IMR-90 (cell line): ENCODE measurements around the gene KIF18A. TPM values are rescaled to one million over a fixed set of nuclear protein-coding genes. Genes with fewer than 3 reads are reported as not detected.

Experiments
- ATAC-seq: fragments of 200-7000 bp; cut with Tn5 transposase; 2 replicates; pipeline ENCODE4 v1.9.1; 2020; ENCODE audit warnings: low read depth, mild to moderate bottlenecking, moderate library complexity
- BruUV-seq: library from RNA; stranded (reverse); fragments of 400-500 nt; replicated peaks from 2 replicates; lab custom pipeline; 2021; lab: Mats Ljungman, UMichigan
- CTCF ChIA-PET: fragments of 300-600 bp; formaldehyde crosslinking; extraction: SDS; loops from one replicate; lab custom pipeline; 2021; ENCODE audit warnings: antibody characterized with exemption; lab: Yijun Ruan, JAX
- POLR2A ChIA-PET: fragments of 300-600 bp; sonication (Branson Sonifier 250); formaldehyde crosslinking; loops from one replicate; lab custom pipeline; 2022; ENCODE audit warnings: antibody characterized with exemption; ENCODE audit not compliant: unreplicated experiment; lab: Charles Lee
- DNase-seq: peaks from one replicate; pipeline ENCODE4 v3.0.0; 2013
- H2AFZ ChIP-seq: replicated peaks from 2 replicates; pipeline ENCODE3; 2013; ENCODE audit warnings: low read length, mild to moderate bottlenecking; ENCODE audit not compliant: poor library complexity
- H2AK5ac ChIP-seq: 2 replicates; pipeline ENCODE4 v1.6.1; 2013; ENCODE audit warnings: low read depth, low read length, inconsistent platforms
- H2AK9ac ChIP-seq: replicated peaks from 2 replicates; pipeline ENCODE3; 2013; ENCODE audit warnings: mild to moderate bottlenecking, low read depth, low read length, moderate library complexity; ENCODE audit not compliant: poor library complexity
- H2BK120ac ChIP-seq: 2 replicates; pipeline ENCODE4 v1.6.1; 2013; ENCODE audit warnings: low read depth, low read length, inconsistent platforms
- H2BK15ac ChIP-seq: 3 replicates; pipeline ENCODE4 v1.6.1; 2013; ENCODE audit warnings: low read depth, low read length, inconsistent platforms
- H2BK20ac ChIP-seq: 2 replicates; pipeline ENCODE4 v1.6.1; 2013; ENCODE audit warnings: low read depth, mild to moderate bottlenecking, inconsistent platforms, low read length, moderate library complexity
- H2BK5ac ChIP-seq: 2 replicates; pipeline ENCODE4 v1.6.1; 2013; ENCODE audit warnings: mild to moderate bottlenecking, low read depth, low read length, inconsistent platforms; ENCODE audit not compliant: poor library complexity, severe bottlenecking
- H3K14ac ChIP-seq: replicated peaks from 2 replicates; pipeline ENCODE4 v1.6.1; 2013; ENCODE audit warnings: low read depth, low read length, inconsistent platforms
- H3K18ac ChIP-seq: 2 replicates; pipeline ENCODE4 v1.6.1; 2013; ENCODE audit warnings: low read depth, low read length, control low read depth
- H3K23ac ChIP-seq: 2 replicates; pipeline ENCODE4 v1.6.1; 2013; ENCODE audit warnings: low read depth, low read length, inconsistent platforms
- H3K27ac ChIP-seq: 2 replicates; pipeline ENCODE4 v1.5.1; 2013; ENCODE audit warnings: mild to moderate bottlenecking, control low read depth, low read length; ENCODE audit not compliant: insufficient read depth
- H3K27me3 ChIP-seq: 2 replicates; pipeline ENCODE4 v1.6.1; 2013; ENCODE audit warnings: low read length; ENCODE audit not compliant: control insufficient read depth, insufficient read depth
- H3K36me3 ChIP-seq: 2 replicates; pipeline ENCODE4 v1.6.1; 2013; ENCODE audit warnings: low read length, mixed read lengths; ENCODE audit not compliant: control insufficient read depth, insufficient read depth
- H3K4ac ChIP-seq: 2 replicates; pipeline ENCODE4 v1.6.1; 2013; ENCODE audit warnings: low read depth, low read length, inconsistent platforms
- H3K4me1 ChIP-seq: 2 replicates; pipeline ENCODE4 v1.6.1; 2013; ENCODE audit warnings: low read length, mixed read lengths; ENCODE audit not compliant: control insufficient read depth, insufficient read depth
- H3K4me2 ChIP-seq: 2 replicates; pipeline ENCODE4 v1.6.1; 2013; ENCODE audit warnings: low read depth, mild to moderate bottlenecking, control low read depth, low read length, moderate library complexity
- H3K4me3 ChIP-seq: 2 replicates; pipeline ENCODE4 v1.5.1; 2013; ENCODE audit warnings: low read depth, mild to moderate bottlenecking, control low read depth, low read length, moderate library complexity; ENCODE audit not compliant: insufficient read depth
- H3K56ac ChIP-seq: 2 replicates; pipeline ENCODE4 v1.6.1; 2013; ENCODE audit warnings: low read length, inconsistent platforms; ENCODE audit not compliant: insufficient read depth; ENCODE audit errors: extremely low read depth
- H3K79me1 ChIP-seq, 2 experiments: 2 replicates each; pipeline ENCODE4 v1.6.1; 2013; ENCODE audit warnings: low read length in 2 of 2, inconsistent platforms in 1 of 2, low read depth in 1 of 2
- H3K9ac ChIP-seq: 2 replicates; pipeline ENCODE4 v1.6.1; 2013; ENCODE audit warnings: low read depth, low read length, control low read depth
- H3K9me1 ChIP-seq: 2 replicates; pipeline ENCODE4 v1.6.1; 2013; ENCODE audit warnings: low read length, inconsistent platforms; ENCODE audit not compliant: insufficient read depth
- H3K9me3 ChIP-seq: 2 replicates; pipeline ENCODE4 v1.6.1; 2013; ENCODE audit warnings: low read length; ENCODE audit not compliant: control insufficient read depth, insufficient read depth
- H4K20me1 ChIP-seq: 2 replicates; pipeline ENCODE4 v1.6.1; 2013; ENCODE audit warnings: low read length, inconsistent platforms; ENCODE audit not compliant: insufficient read depth
- H4K5ac ChIP-seq: 2 replicates; pipeline ENCODE4 v1.6.1; 2013; ENCODE audit warnings: mild to moderate bottlenecking, low read depth, low read length, control low read depth
- H4K8ac ChIP-seq, 2 experiments: 2 replicates each; pipeline ENCODE4 v1.6.1; 2013; ENCODE audit warnings: low read depth in 2 of 2, low read length in 2 of 2, control low read depth in 1 of 2, inconsistent platforms in 1 of 2
- H4K91ac ChIP-seq: 2 replicates; pipeline ENCODE4 v1.6.1; 2013; ENCODE audit warnings: low read depth, low read length, inconsistent platforms; ENCODE audit not compliant: insufficient read depth
- BHLHE40 ChIP-seq: fragments of 150-350 bp; IDR thresholded peaks from 2 replicates; pipeline ENCODE4 v1.6.1; 2016; ENCODE audit warnings: mild to moderate bottlenecking, low read depth, low read length
- CHD1 ChIP-seq: IDR thresholded peaks from 2 replicates; pipeline ENCODE4 v1.6.1; 2012; ENCODE audit warnings: low read depth, low read length, improper control_type of control experiment
- MAZ ChIP-seq: IDR thresholded peaks from 2 replicates; pipeline ENCODE4 v1.6.1; 2012; ENCODE audit warnings: low read depth, mild to moderate bottlenecking, low read length, improper control_type of control experiment, moderate library complexity, borderline replicate concordance
- RAD21 ChIP-seq: IDR thresholded peaks from 2 replicates; pipeline ENCODE4 v1.6.1; 2012; ENCODE audit warnings: low read length, improper control_type of control experiment
- RCOR1 ChIP-seq: IDR thresholded peaks from 2 replicates; pipeline ENCODE4 v1.6.1; 2012; ENCODE audit warnings: mild to moderate bottlenecking, low read length, improper control_type of control experiment; ENCODE audit not compliant: insufficient replicate concordance
- RFX5 ChIP-seq: IDR thresholded peaks from 2 replicates; pipeline ENCODE4 v1.8.0; 2012; ENCODE audit warnings: low read depth, mild to moderate bottlenecking, low read length, moderate library complexity
- SMC3 ChIP-seq: fragments of 150-350 bp; IDR thresholded peaks from 2 replicates; pipeline ENCODE4 v1.6.1; 2016; ENCODE audit warnings: low read depth, mild to moderate bottlenecking, antibody characterized with exemption, low read length, moderate library complexity
- WGBS, 2 experiments: methylation state at CpG; one replicate each; pipeline versions ENCODE4 v1.1.5 to v1.1.7; 2013; ENCODE audit warnings: missing lambda C conversion rate in 2 of 2; ENCODE audit not compliant: insufficient read length in 1 of 2; ENCODE audit errors: extremely low coverage in 2 of 2; 5-methylcytosine and 5-hydroxymethylcytosine counted together
- dilution Hi-C: fragments of 300-500 bp; cut with HindIII; formaldehyde crosslinking; loops from one replicate; pipeline ENCODE4 v1.14.3; 2018; ENCODE audit warnings: low sequenced_read_pairs; ENCODE audit not compliant: unreplicated experiment
- in situ Hi-C: fragments of 300-500 bp; cut with MboI; formaldehyde crosslinking; loops from 3 replicates; pipeline ENCODE4 v1.14.3; 2019; ENCODE audit warnings: low sequenced_read_pairs, inconsistent platforms, mixed read lengths
- intact Hi-C: fragments of 100-400 bp; cut with micrococcal nuclease; formaldehyde crosslinking; loops from 2 replicates; pipeline ENCODE4 v1.10.0; 2022
- polyA plus RNA-seq, 3 experiments: library from polyadenylated mRNA; depleted of rRNA; stranded (reverse); fragments of >200 nt; gene quantifications; 2 replicates each; pipeline ENCODE4 v1.2.3, GENCODE V29; 2012; ENCODE audit warnings: low replicate concordance in 1 of 3
- total RNA-seq: library from RNA; depleted of rRNA; stranded (reverse); fragments of >200 nt; gene quantifications from 2 replicates; pipeline ENCODE4 v1.2.3, GENCODE V29; 2012
- TF ChIP-seq, protein P1 (sequence below): conservative IDR thresholded peaks from 2 replicates; pipeline ENCODE4 v1.5.1; 2012; ENCODE audit warnings: mild to moderate bottlenecking, low read depth, low read length, improper control_type of control experiment
- TF ChIP-seq, protein P2 (sequence below): fragments of 150-350 bp; IDR thresholded peaks from 2 replicates; pipeline ENCODE4 v1.6.1; 2017; ENCODE audit warnings: mild to moderate bottlenecking, antibody characterized with exemption, low read length, low read depth

The KIF18A gene
- total and polyA plus RNA-seq, 2 of the 4 experiments (the other 2 are of a cell fraction) = 8.9 to 24.4 TPM

DNA sequence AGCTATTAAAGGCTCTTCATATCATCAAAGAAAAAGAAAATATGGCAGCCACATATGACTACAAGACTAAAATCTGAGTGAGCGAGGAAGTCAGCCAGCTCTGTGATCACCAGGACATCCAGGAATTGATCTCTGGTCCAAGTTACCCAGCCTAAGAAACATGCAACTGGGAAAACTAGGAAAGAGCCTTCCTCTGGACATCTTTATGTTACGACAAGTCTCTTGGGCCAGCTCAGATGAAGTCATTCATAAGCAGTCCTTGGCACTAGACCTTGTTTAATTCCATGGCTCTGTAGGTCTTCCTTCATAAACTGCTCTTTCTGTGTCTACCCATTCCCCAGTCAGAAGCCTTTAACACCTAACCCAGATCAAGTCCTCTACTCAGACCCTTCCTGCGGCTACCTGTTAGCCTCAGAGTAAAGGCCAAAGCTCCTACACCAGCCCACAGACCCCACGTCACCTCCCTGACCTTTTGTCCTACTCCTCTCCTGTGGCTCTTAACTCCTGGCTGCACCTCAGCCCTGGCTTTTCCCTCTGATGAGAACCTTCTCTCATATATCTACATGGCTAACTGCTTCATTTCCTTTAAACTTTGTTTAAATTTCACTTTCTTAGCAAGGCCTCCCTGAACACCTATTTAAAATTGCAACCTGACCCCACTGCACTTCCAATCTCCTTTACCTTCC lies 134.0 kb downstream of the KIF18A start:
- Histone ChIP-seq H3K23ac (no peak overlapping the region), H3K18ac (no peak overlapping the region; the same call in 1 of the 2 replicates), H3K4me3 (no peak overlapping the region), H2BK15ac (no peak overlapping the region), H2AK5ac (no peak overlapping the region), H2AK9ac (no peak overlapping the region), H3K79me1 (no peaks in the 10 kb centered on the region), H3K27ac (no peak overlapping the region), H2BK5ac (no peak overlapping the region), H3K9me1 (peaks cover 3% of the 10 kb centered on the region; the same call in 1 of the 2 replicates), H3K9ac (no peak overlapping the region), H3K27me3 (no peaks in the 10 kb centered on the region), H4K8ac (no peak overlapping the region), H3K9me3 (no peaks in the 10 kb centered on the region), H3K4ac (no peak overlapping the region), H4K5ac (no peak overlapping the region; the same call in 1 of the 2 replicates), H4K91ac (no peak overlapping the region), H2BK20ac (no peak overlapping the region), H3K36me3 (no peaks in the 10 kb centered on the region), H3K56ac (no peak overlapping the region), H2AFZ (no peak overlapping the region), H3K4me2 (no peak overlapping the region), H4K20me1 (no peaks in the 10 kb centered on the region), H3K14ac (no peak overlapping the region), H2BK120ac (no peak overlapping the region), H3K4me1 (peaks cover 3% of the 10 kb centered on the region; the same call in 1 of the 2 replicates)
- TF ChIP-seq, protein P1, sequence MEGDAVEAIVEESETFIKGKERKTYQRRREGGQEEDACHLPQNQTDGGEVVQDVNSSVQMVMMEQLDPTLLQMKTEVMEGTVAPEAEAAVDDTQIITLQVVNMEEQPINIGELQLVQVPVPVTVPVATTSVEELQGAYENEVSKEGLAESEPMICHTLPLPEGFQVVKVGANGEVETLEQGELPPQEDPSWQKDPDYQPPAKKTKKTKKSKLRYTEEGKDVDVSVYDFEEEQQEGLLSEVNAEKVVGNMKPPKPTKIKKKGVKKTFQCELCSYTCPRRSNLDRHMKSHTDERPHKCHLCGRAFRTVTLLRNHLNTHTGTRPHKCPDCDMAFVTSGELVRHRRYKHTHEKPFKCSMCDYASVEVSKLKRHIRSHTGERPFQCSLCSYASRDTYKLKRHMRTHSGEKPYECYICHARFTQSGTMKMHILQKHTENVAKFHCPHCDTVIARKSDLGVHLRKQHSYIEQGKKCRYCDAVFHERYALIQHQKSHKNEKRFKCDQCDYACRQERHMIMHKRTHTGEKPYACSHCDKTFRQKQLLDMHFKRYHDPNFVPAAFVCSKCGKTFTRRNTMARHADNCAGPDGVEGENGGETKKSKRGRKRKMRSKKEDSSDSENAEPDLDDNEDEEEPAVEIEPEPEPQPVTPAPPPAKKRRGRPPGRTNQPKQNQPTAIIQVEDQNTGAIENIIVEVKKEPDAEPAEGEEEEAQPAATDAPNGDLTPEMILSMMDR = no peak
- TF ChIP-seq, protein P2, sequence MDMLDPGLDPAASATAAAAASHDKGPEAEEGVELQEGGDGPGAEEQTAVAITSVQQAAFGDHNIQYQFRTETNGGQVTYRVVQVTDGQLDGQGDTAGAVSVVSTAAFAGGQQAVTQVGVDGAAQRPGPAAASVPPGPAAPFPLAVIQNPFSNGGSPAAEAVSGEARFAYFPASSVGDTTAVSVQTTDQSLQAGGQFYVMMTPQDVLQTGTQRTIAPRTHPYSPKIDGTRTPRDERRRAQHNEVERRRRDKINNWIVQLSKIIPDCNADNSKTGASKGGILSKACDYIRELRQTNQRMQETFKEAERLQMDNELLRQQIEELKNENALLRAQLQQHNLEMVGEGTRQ = no peak
- TF ChIP-seq MAZ (no peak), BHLHE40 (no peak), RAD21 (no peak), CHD1 (no peak), RCOR1 (no peak), RFX5 (no peak), SMC3 (no peak)
- 100% methylated on average over 1 of the region's 4 CpGs; no CpG with 5 or more reads in 1 of the 2 experiments for WGBS, 2 experiments
- in situ Hi-C loops (no loop called here), intact Hi-C loops (no loop called here), dilution Hi-C loops (no loop called here)
- ChIA-PET POLR2A (no interaction called here), CTCF (no interaction called here)
- BruUV-seq = no TSS peak
- peak; percentile 19 for DNase-seq
- ATAC-seq = no peak
